HEK293 (cell line): ENCODE data around the gene KLHL6.

Experiments used
- BCL11A ChIP-seq: fragments of 450-650 bp; formaldehyde crosslinking; IDR thresholded peaks from 2 replicates; pipeline ENCODE4 v1.5.1; 2016; ENCODE audit warnings: low read depth, missing biosample characterization, missing genetic modification characterization
- CTCF ChIP-seq: fragments of 450-650 bp; formaldehyde crosslinking; IDR thresholded peaks from 2 replicates; pipeline ENCODE4 v1.5.1; 2016; ENCODE audit warnings: missing biosample characterization, missing genetic modification characterization
- PRDM1 ChIP-seq: fragments of 450-650 bp; formaldehyde crosslinking; IDR thresholded peaks from 2 replicates; pipeline ENCODE4; 2016; ENCODE audit warnings: missing biosample characterization, missing genetic modification characterization
- ZNF214 ChIP-seq: fragments of 450-650 bp; formaldehyde crosslinking; IDR thresholded peaks from 2 replicates; pipeline ENCODE4 v1.5.1; 2017; ENCODE audit warnings: missing biosample characterization, mild to moderate bottlenecking, missing genetic modification characterization, borderline replicate concordance
- ZNF266 ChIP-seq: fragments of 450-650 bp; formaldehyde crosslinking; IDR thresholded peaks from 2 replicates; pipeline ENCODE4 v1.5.1; 2016; ENCODE audit warnings: missing biosample characterization, missing genetic modification characterization, low read depth
- ZNF302 ChIP-seq: fragments of 450-650 bp; formaldehyde crosslinking; IDR thresholded peaks from 2 replicates; pipeline ENCODE4 v1.5.1; 2016; ENCODE audit warnings: missing biosample characterization, missing genetic modification characterization, low read depth
- ZNF37A ChIP-seq: fragments of 450-650 bp; IDR thresholded peaks from 2 replicates; pipeline ENCODE4 v1.5.1; 2018; ENCODE audit warnings: missing biosample characterization, missing genetic modification characterization
- ZNF501 ChIP-seq: fragments of 450-650 bp; formaldehyde crosslinking; IDR thresholded peaks from 2 replicates; pipeline ENCODE4 v1.5.1; 2016; ENCODE audit warnings: missing biosample characterization, missing genetic modification characterization
- ZNF830 ChIP-seq: fragments of 450-650 bp; IDR thresholded peaks from 2 replicates; pipeline ENCODE4 v1.5.0; 2018; ENCODE audit warnings: missing biosample characterization, missing genetic modification characterization, low read depth, mild to moderate bottlenecking, moderate library complexity
- ZSCAN5A ChIP-seq: fragments of 450-650 bp; formaldehyde crosslinking; IDR thresholded peaks from 2 replicates; pipeline ENCODE4 v1.5.1; 2016; ENCODE audit warnings: missing biosample characterization, missing genetic modification characterization
- TF ChIP-seq, protein P1 (sequence below): fragments of 450-650 bp; formaldehyde crosslinking; IDR thresholded peaks from 2 replicates; pipeline ENCODE4 v1.5.1; 2016; ENCODE audit warnings: missing biosample characterization, missing genetic modification characterization

GRCh38 chr3:183533412-183534132 lies 21.9 kb downstream of the KLHL6 start:
- TF ChIP-seq ZNF302 (tag by site-specific recombination) (no peak), BCL11A (tag by site-specific recombination) (no peak), ZNF830 (tag by site-specific recombination) (no peak), ZNF501 (tag by site-specific recombination) (no peak), CTCF (tag by site-specific recombination) (no peak), ZNF214 (no peak), PRDM1 (tag by site-specific recombination) (no peak), ZNF266 (tag by site-specific recombination) (no peak), ZNF37A (no peak), ZSCAN5A (tag by site-specific recombination) (no peak)
- TF ChIP-seq, protein P1, sequence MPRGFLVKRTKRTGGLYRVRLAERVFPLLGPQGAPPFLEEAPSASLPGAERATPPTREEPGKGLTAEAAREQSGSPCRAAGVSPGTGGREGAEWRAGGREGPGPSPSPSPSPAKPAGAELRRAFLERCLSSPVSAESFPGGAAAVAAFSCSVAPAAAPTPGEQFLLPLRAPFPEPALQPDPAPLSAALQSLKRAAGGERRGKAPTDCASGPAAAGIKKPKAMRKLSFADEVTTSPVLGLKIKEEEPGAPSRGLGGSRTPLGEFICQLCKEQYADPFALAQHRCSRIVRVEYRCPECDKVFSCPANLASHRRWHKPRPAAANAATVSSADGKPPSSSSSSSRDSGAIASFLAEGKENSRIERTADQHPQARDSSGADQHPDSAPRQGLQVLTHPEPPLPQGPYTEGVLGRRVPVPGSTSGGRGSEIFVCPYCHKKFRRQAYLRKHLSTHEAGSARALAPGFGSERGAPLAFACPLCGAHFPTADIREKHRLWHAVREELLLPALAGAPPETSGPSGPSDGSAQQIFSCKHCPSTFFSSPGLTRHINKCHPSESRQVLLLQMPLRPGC: no peak
